Calu3 (cell line): ENCODE measurements around the gene EIF1. TPM values are rescaled to one million over a fixed set of nuclear protein-coding genes. Genes with fewer than 3 reads are reported as not detected.

Source experiments
- BruUV-seq: library from RNA; stranded (reverse); fragments of 400-500 nt; replicated peaks from 2 replicates; lab custom pipeline; 2021; lab: Mats Ljungman, UMichigan
- CTCF ChIA-PET: fragments of 300-600 bp; sonication (Branson Sonifier 250); formaldehyde crosslinking; loops from one replicate; lab custom pipeline; 2022; ENCODE audit warnings: antibody characterized with exemption; lab: Charles Lee
- DNase-seq: peaks from one replicate; pipeline ENCODE4 v3.0.0; 2022
- H3K27ac Mint-ChIP-seq: one replicate; pipeline ENCODE4 v1.8.0; 2022; ENCODE audit warnings: mixed read lengths; ENCODE audit not compliant: unreplicated experiment
- H3K27me3 Mint-ChIP-seq: one replicate; pipeline ENCODE4 v1.8.0; 2022; ENCODE audit warnings: mixed read lengths; ENCODE audit not compliant: unreplicated experiment
- H3K36me3 Mint-ChIP-seq: one replicate; pipeline ENCODE4 v1.8.0; 2022; ENCODE audit warnings: mild to moderate bottlenecking, moderate library complexity, mixed read lengths; ENCODE audit not compliant: insufficient read depth, unreplicated experiment
- H3K4me1 Mint-ChIP-seq: one replicate; pipeline ENCODE4 v1.8.0; 2022; ENCODE audit warnings: mild to moderate bottlenecking, low read depth, mixed read lengths; ENCODE audit not compliant: unreplicated experiment
- H3K4me3 Mint-ChIP-seq: one replicate; pipeline ENCODE4 v1.8.0; 2022; ENCODE audit warnings: mild to moderate bottlenecking, low read depth, moderate library complexity, mixed read lengths; ENCODE audit not compliant: unreplicated experiment
- H3K9me3 Mint-ChIP-seq: one replicate; pipeline ENCODE4 v1.8.0; 2022; ENCODE audit warnings: low read depth, mixed read lengths; ENCODE audit not compliant: unreplicated experiment
- CTCF ChIP-seq: fragments of 200-600 bp; IDR thresholded peaks from one replicate; pipeline ENCODE4 v1.8.0; 2022; ENCODE audit warnings: antibody characterized with exemption; ENCODE audit not compliant: unreplicated experiment
- intact Hi-C: fragments of 100-400 bp; cut with micrococcal nuclease; formaldehyde crosslinking; loops from one replicate; pipeline ENCODE4 v1.10.0; 2022; ENCODE audit not compliant: unreplicated experiment
- total RNA-seq: library from RNA; stranded (reverse); gene quantifications from 2 replicates; pipeline ENCODE4 v1.2.3, GENCODE V29; 2022

Gene EIF1
- total RNA-seq, 1 experiment from 2014 or later = 937 TPM

DNA sequence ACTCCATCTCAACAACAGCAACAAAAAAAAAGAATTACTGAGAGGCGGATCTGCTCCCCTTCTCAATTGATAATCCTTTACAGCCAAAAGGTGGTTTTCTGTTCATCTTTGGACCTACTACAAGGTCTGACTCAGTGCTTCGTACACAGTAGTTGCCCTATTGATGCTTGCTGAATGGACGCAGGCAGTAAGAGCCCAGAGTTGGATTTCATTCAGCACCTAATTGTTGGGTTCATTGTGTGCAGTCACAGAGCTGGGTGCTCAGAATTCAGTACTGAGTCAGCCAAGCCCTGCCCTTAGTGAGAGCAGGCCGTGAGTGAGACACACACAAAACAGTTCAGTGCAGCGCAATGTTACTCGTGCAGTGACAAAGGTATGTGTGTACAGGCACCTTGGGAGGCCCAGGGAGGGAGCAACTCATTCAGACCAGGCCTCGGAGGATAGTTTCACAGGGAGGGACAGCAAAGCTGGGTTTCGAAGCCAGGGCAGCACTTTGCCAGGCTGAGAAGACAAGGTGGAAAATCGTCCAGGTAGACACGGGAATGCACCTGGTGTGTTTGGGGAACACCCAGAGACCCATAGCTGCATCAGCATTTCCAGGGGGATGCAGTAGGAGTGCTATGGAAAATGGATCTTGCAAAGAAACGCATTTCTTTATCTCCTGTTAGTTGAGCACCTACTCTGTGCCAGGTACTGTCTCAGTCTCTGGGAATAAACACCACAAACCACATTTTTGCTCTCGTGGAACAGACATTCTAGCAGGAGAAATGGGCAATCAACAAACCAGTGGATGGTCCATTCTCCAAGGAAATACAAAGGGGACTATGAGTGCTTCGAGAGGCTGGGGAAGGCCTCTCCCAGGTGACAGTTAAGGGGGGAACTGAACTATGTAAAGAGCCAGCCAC is 46.2 kb upstream of the EIF1 start:
- no peak for DNase-seq
- no TSS peak for BruUV-seq
- Mint-ChIP-seq H3K27ac (no peak overlapping the region), H3K9me3 (no peaks in the 10 kb centered on the region), H3K36me3 (peaks cover 7% of the 10 kb centered on the region), H3K4me1 (peaks cover 10% of the 10 kb centered on the region), H3K27me3 (no peaks in the 10 kb centered on the region), H3K4me3 (no peak overlapping the region)
- CTCF ChIA-PET = interaction anchor here (1.0 kb wide), 1 partner anchor 77 kb away, joined by 3 read pairs; no protein-coding TSS in a partner anchor
- intact Hi-C loops = no loop called here
- TF ChIP-seq CTCF = no peak

GRCh38 chr17:41647038-41647813 is 41.5 kb upstream of the EIF1 start:
- intact Hi-C loops = loop anchor here (5.0 kb wide), 1 partner anchor 65 kb away; no protein-coding TSS in a partner anchor
- no peak for TF ChIP-seq CTCF
- no peaks in the 10 kb centered on the region for H3K27me3 Mint-ChIP-seq
- no TSS peak for BruUV-seq
- H3K4me1 Mint-ChIP-seq = peaks cover 29% of the 10 kb centered on the region
- no peak overlapping the region for H3K27ac Mint-ChIP-seq
- peaks cover 7% of the 10 kb centered on the region for H3K36me3 Mint-ChIP-seq
- no peak overlapping the region for H3K4me3 Mint-ChIP-seq
- CTCF ChIA-PET = interaction anchor here (1.9 to 8.1 kb wide), 6 partner anchors 15 to 103 kb away, joined by 6 to 245 read pairs (median 16); no protein-coding TSS in a partner anchor
- no peak for DNase-seq
- no peaks in the 10 kb centered on the region for H3K9me3 Mint-ChIP-seq

GRCh38 chr17:41647940-41648410 is 40.7 kb upstream of the EIF1 start:
- H3K9me3 Mint-ChIP-seq = no peaks in the 10 kb centered on the region
- peak overlapping the region; percentile 64 for H3K4me3 Mint-ChIP-seq
- intact Hi-C loops = loop anchor here (1.0 to 5.0 kb wide), 3 partner anchors 14 to 99 kb away; no protein-coding TSS in a partner anchor
- H3K27ac Mint-ChIP-seq = peak overlapping the region; percentile 62
- peak; percentile 98 for DNase-seq
- peaks cover 7% of the 10 kb centered on the region for H3K36me3 Mint-ChIP-seq
- no peaks in the 10 kb centered on the region for H3K27me3 Mint-ChIP-seq
- peaks cover 31% of the 10 kb centered on the region for H3K4me1 Mint-ChIP-seq
- TF ChIP-seq CTCF = peak; percentile 99
- BruUV-seq = no TSS peak
- CTCF ChIA-PET = interaction anchor here (0.6 to 8.1 kb wide), 28 partner anchors 14 to 1602 kb away, joined by 3 to 245 read pairs (median 6); partner anchors contain the start of genes KRT17 and KRT19
